GM23248 (cell line): ENCODE measurements around the gene KBTBD6. TPM values are rescaled to one million over a fixed set of nuclear protein-coding genes. Genes with fewer than 3 reads are reported as not detected.
A peak's percentile ranks its signal among the peaks of the same experiment; 100 is the strongest.
"Not testable (repeated sequence)": the region's sequence is repeated elsewhere in the genome, so short reads cannot be mapped to it uniquely, and the experiment has no call there.

ENCODE experiments used
- DNase-seq: peaks from one replicate; pipeline ENCODE4 v3.0.0-alpha.2; 2015
- H2AFZ ChIP-seq: fragments of 200-600 bp; sonication (generic); 2 replicates; pipeline ENCODE4 v1.6.1; 2016; ENCODE audit warnings: antibody characterized with exemption
- H3F3A ChIP-seq: fragments of 200-600 bp; sonication (generic); 2 replicates; pipeline ENCODE4 v1.6.1; 2016; ENCODE audit warnings: mild to moderate bottlenecking, antibody characterized with exemption, mixed run types; ENCODE audit not compliant: insufficient read depth
- H3K27ac ChIP-seq: fragments of 200-600 bp; sonication (generic); 2 replicates; pipeline ENCODE4 v1.5.1; 2016; ENCODE audit warnings: mild to moderate bottlenecking
- H3K27me3 ChIP-seq: fragments of 200-600 bp; sonication (generic); replicated peaks from 2 replicates; pipeline ENCODE4 v1.6.1; 2016; ENCODE audit warnings: mild to moderate bottlenecking; ENCODE audit not compliant: insufficient read depth
- H3K36me3 ChIP-seq: fragments of 200-600 bp; sonication (generic); 2 replicates; pipeline ENCODE4 v1.6.1; 2016; ENCODE audit warnings: low read depth, mild to moderate bottlenecking
- H3K4me1 ChIP-seq: fragments of 200-600 bp; sonication (generic); 2 replicates; pipeline ENCODE4 v1.6.1; 2016; ENCODE audit warnings: mild to moderate bottlenecking; ENCODE audit not compliant: insufficient read depth
- H3K4me2 ChIP-seq: fragments of 200-600 bp; sonication (generic); one replicate; pipeline ENCODE4 v1.6.1; 2016; ENCODE audit warnings: mild to moderate bottlenecking; ENCODE audit not compliant: unreplicated experiment
- H3K4me3 ChIP-seq: fragments of 200-600 bp; sonication (generic); 2 replicates; pipeline ENCODE4 v1.5.1; 2016; ENCODE audit warnings: mild to moderate bottlenecking
- H3K79me2 ChIP-seq: fragments of 200-600 bp; sonication (generic); 2 replicates; pipeline ENCODE4 v1.6.1; 2016; ENCODE audit warnings: mild to moderate bottlenecking; ENCODE audit not compliant: insufficient read depth
- H3K9ac ChIP-seq: fragments of 200-600 bp; sonication (generic); 2 replicates; pipeline ENCODE4 v1.6.1; 2016; ENCODE audit warnings: mild to moderate bottlenecking
- H3K9me2 ChIP-seq: fragments of 200-600 bp; sonication (generic); 2 replicates; pipeline ENCODE4 v1.6.1; 2016; ENCODE audit warnings: mixed run types, mild to moderate bottlenecking, moderate library complexity; ENCODE audit not compliant: insufficient read depth
- H3K9me3 ChIP-seq: fragments of 200-600 bp; sonication (generic); one replicate; pipeline ENCODE4 v1.6.1; 2017; ENCODE audit warnings: low read depth
- H4K20me1 ChIP-seq: fragments of 200-600 bp; sonication (generic); 2 replicates; pipeline ENCODE4 v1.6.0; 2016; ENCODE audit not compliant: insufficient read depth
- EZH2 ChIP-seq: fragments of 200-600 bp; sonication (generic); IDR thresholded peaks from 2 replicates; pipeline ENCODE4 v1.6.1; 2018; ENCODE audit warnings: antibody characterized with exemption, mild to moderate bottlenecking; ENCODE audit not compliant: insufficient read depth, poor library complexity, severe bottlenecking
- EZH2phosphoT487 ChIP-seq: fragments of 200-600 bp; sonication (generic); IDR thresholded peaks from 2 replicates; pipeline ENCODE4 v1.6.1; 2018; ENCODE audit warnings: antibody characterized with exemption, moderate library complexity, mild to moderate bottlenecking, low read depth; ENCODE audit not compliant: insufficient read depth
- WGBS, 2 experiments: methylation state at CpG; one replicate each; pipeline ENCODE4 v1.1.6; 2015 to 2017; ENCODE audit warnings: low lambda C conversion rate in 2 of 2, low coverage in 1 of 2; ENCODE audit errors: missing lambda C conversion rate in 2 of 2; 5-methylcytosine and 5-hydroxymethylcytosine counted together
- in situ Hi-C: fragments of 300-500 bp; cut with MboI; formaldehyde crosslinking; loops from 2 replicates; pipeline ENCODE4 v1.15.0; 2020
- polyA plus RNA-seq: library from polyadenylated mRNA; unstranded; fragments of >200 nt; fragmentation: Nextera tagmentation; extraction: Ambion mirVana; gene quantifications from 2 replicates; pipeline ENCODE4 v1.2.1, GENCODE V29; 2016
- total RNA-seq: library from RNA; depleted of rRNA; stranded (reverse); fragments of >200 nt; shearing (Covaris generic); gene quantifications from 2 replicates; pipeline ENCODE4 v1.2.3, GENCODE V29; 2014

KBTBD6 gene
- total and polyA plus RNA-seq, 2 experiments from 2014 or later: 5.1 to 10.6 TPM

- Histone ChIP-seq H3K9ac (no peak overlapping the region), H2AFZ (peak overlapping the region; percentile 28; the same call in 1 of the 2 replicates), H3K27me3 (no peaks in the 10 kb centered on the region), H4K20me1 (no peaks in the 10 kb centered on the region), H3K9me3 (no peaks in the 10 kb centered on the region), H3K4me2 (peak overlapping the region; percentile 6), H3F3A (peaks cover 18% of the 10 kb centered on the region; the same call in 1 of the 2 replicates), H3K36me3 (no peaks in the 10 kb centered on the region), H3K27ac (peak overlapping the region; percentile 14; the same call in 1 of the 2 replicates), H3K79me2 (peaks cover 8% of the 10 kb centered on the region; the same call in 1 of the 2 replicates), H3K4me3 (no peak overlapping the region), H3K9me2 (no peaks in the 10 kb centered on the region), H3K4me1 (peaks cover 28% of the 10 kb centered on the region)
- peak; percentile 64 for DNase-seq
- in situ Hi-C loops: no loop called here
- 97% methylated on average over 2 of the region's 2 CpGs for WGBS, 2 experiments
- TF ChIP-seq EZH2phosphoT487: no peak
- no peak for TF ChIP-seq EZH2
Observed at GRCh38 chr13:41137951-41138350, 5.3 kb upstream of the KBTBD6 start.

- H4K20me1 ChIP-seq: no peaks in the 10 kb centered on the region
- no peak overlapping the region for H3K4me2 ChIP-seq
- H3K79me2 ChIP-seq: peaks cover 8% of the 10 kb centered on the region; the same call in 1 of the 2 replicates
- no peaks in the 10 kb centered on the region for H3K36me3 ChIP-seq
- H2AFZ ChIP-seq: no peak overlapping the region
- peaks cover 18% of the 10 kb centered on the region; the same call in 1 of the 2 replicates for H3F3A ChIP-seq
- no peak for TF ChIP-seq EZH2
- no peak for TF ChIP-seq EZH2phosphoT487
- 37 to 50% methylated on average over 3 of the region's 3 CpGs for WGBS, 2 experiments
- no peak overlapping the region for H3K9ac ChIP-seq
- no peaks in the 10 kb centered on the region for H3K9me3 ChIP-seq
- H3K27ac ChIP-seq: no peak overlapping the region
- peaks cover 28% of the 10 kb centered on the region for H3K4me1 ChIP-seq
- in situ Hi-C loops: no loop called here
- H3K27me3 ChIP-seq: no peaks in the 10 kb centered on the region
- no peak for DNase-seq
- H3K4me3 ChIP-seq: no peak overlapping the region
- no peaks in the 10 kb centered on the region for H3K9me2 ChIP-seq
Observed at GRCh38 chr13:41137241-41137640, 4.6 kb upstream of the KBTBD6 start.

GRCh38 chr13:41136396-41137031 lies 3.9 kb upstream of the KBTBD6 start:
- Histone ChIP-seq H3K79me2 (peaks cover 14% of the 10 kb centered on the region; the same call in 1 of the 2 replicates), H3K4me1 (peaks cover 28% of the 10 kb centered on the region), H4K20me1 (no peaks in the 10 kb centered on the region), H3K4me2 (no peak overlapping the region), H2AFZ (no peak overlapping the region), H3K36me3 (no peaks in the 10 kb centered on the region), H3K27me3 (no peaks in the 10 kb centered on the region), H3K27ac (no peak overlapping the region), H3K9me2 (no peaks in the 10 kb centered on the region), H3F3A (peaks cover 18% of the 10 kb centered on the region; the same call in 1 of the 2 replicates), H3K9me3 (no peaks in the 10 kb centered on the region), H3K9ac (no peak overlapping the region), H3K4me3 (no peak overlapping the region)
- DNase-seq: no peak
- WGBS, 2 experiments: 89 to 92% methylated on average over 9 of the region's 9 CpGs
- in situ Hi-C loops: no loop called here
- TF ChIP-seq EZH2phosphoT487: no peak
- no peak for TF ChIP-seq EZH2

DNA sequence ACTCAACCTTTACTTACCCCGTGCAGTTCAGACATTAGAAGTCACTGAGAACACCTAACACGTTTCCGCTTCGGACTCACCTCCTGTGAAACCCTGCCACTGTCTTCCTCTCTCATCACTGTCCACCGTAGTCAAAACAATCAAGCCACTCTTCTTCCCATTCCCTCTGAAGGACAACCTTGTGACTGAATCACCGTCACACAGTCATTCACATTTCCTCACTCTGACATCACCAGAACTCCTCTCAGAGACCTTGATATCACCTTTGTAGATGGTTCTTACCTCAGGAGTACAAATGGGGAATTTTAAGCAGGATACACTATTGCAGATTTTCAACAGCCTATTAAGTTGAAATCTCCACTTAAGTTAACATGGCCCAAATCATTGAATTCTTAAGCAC lies 1.3 kb upstream of the KBTBD6 start:
- H3K9me3 ChIP-seq: no peaks in the 10 kb centered on the region
- peak overlapping the region; percentile 97 for H3K4me2 ChIP-seq
- in situ Hi-C loops: no loop called here

DNA sequence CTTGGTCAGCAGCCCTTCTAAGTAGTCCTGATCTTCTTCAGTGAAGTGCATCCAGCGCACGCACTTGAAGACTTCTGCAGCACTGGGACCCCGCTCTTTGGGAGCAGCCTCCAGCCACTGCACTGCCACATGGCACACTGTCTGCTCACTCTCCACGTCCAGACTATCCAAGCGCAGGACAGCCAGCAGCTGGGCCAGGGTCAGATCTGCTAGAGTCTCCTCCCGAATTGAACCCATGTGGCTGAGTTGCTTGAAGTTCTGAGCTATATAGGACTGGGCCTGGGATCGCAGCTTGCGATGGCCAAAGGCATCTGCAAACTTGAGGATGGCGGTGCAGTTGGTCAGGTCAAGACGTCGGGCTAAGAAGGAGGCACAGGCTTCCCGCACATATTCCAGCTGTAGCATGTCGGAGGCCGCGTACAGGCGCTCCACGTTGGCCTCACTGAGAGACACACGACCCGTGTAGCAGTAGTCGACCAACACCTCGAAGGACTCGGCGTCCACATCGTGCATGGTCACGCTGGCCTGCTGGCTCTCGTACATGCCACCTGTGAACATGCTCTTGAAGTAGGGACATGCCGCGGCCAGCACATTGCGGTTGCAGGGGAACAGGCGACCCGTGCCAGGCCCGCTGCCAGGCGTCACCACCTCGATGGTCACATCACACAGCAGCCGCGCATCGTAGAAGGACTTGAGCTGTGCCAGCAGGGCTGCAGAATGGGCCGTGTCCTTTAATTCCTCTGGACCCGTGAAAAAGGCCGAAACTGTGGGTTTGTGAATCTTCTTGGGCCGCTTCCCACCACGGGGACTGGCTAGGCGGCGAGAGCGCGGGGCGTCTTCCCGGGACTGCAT lies 716 bp downstream of the KBTBD6 start:
- H3K36me3 ChIP-seq, H3F3A ChIP-seq, H4K20me1 ChIP-seq, DNase-seq, H3K9me3 ChIP-seq, H3K27me3 ChIP-seq, H3K9me2 ChIP-seq, in situ Hi-C loops: not testable (repeated sequence)
- WGBS, 2 experiments: 12 to 13% methylated on average over 47 of the region's 48 CpGs
- peaks cover 34% of the 10 kb centered on the region for H3K4me1 ChIP-seq
- peak overlapping the region; percentile 80 for H3K27ac ChIP-seq
- peak overlapping the region; percentile 97 for H3K4me3 ChIP-seq
- peaks cover 54% of the 10 kb centered on the region for H3K79me2 ChIP-seq
- H2AFZ ChIP-seq: peak overlapping the region; percentile 94
- H3K9ac ChIP-seq: peak overlapping the region; percentile 96
- peak overlapping the region; percentile 89 for H3K4me2 ChIP-seq

More for the DNA sequence above, 1.3 kb upstream of the KBTBD6 start:
- peaks cover 38% of the 10 kb centered on the region for H3K79me2 ChIP-seq
- H3K9ac ChIP-seq: no peak overlapping the region
- 90 to 92% methylated on average over 6 of the region's 6 CpGs for WGBS, 2 experiments
- no peaks in the 10 kb centered on the region for H3K27me3 ChIP-seq
- peak overlapping the region; percentile 97; the same call in 1 of the 2 replicates for H3K4me3 ChIP-seq
- no peaks in the 10 kb centered on the region for H3K36me3 ChIP-seq
- H4K20me1 ChIP-seq: no peaks in the 10 kb centered on the region
- H3K4me1 ChIP-seq: peaks cover 40% of the 10 kb centered on the region
- TF ChIP-seq EZH2phosphoT487: no peak
- TF ChIP-seq EZH2: no peak
- no peak overlapping the region for H2AFZ ChIP-seq
- no peak for DNase-seq
- peaks cover 11% of the 10 kb centered on the region; the same call in 1 of the 2 replicates for H3F3A ChIP-seq
- no peak overlapping the region for H3K27ac ChIP-seq
- no peaks in the 10 kb centered on the region for H3K9me2 ChIP-seq

- H3K27me3 ChIP-seq, H3K9ac ChIP-seq, H2AFZ ChIP-seq, H4K20me1 ChIP-seq, DNase-seq, H3K27ac ChIP-seq, H3K9me2 ChIP-seq, H3K36me3 ChIP-seq, H3K9me3 ChIP-seq, in situ Hi-C loops, H3F3A ChIP-seq: not testable (repeated sequence)
- Histone ChIP-seq H3K79me2 (peaks cover 54% of the 10 kb centered on the region), H3K4me2 (peak overlapping the region; percentile 48), H3K4me3 (peak overlapping the region; percentile 57), H3K4me1 (peaks cover 34% of the 10 kb centered on the region)
- 97 to 98% methylated on average over 4 of the region's 4 CpGs for WGBS, 2 experiments
Observed at GRCh38 chr13:41131189-41131588, 1.4 kb downstream of the KBTBD6 start.
